Measurements from ENCODE around the gene KDM3A.
"Not testable (repeated sequence)": the region's sequence is repeated elsewhere in the genome, so short reads cannot be mapped to it uniquely, and the experiment has no call there.

Gene KDM3A

DNA sequence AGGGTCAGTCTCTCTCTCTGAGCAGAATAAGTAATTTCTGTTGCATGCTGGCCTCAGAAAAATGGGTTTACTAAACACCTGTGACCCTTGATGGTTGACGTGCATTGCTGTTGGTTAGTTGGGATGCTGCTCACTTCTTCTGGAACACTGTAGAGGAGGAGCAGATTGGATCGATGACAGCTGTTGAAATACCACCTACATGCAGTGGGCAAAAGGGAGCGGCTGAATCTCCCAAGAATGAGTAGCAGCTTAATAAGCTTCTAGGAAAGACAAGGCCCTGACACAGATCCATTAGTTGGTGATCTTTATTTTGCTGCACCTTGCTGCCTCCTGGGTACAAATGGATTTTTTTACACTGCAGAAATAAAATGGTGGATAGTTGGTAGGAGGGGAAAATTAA, 43.2 kb downstream of the KDM3A start:
- no peak for FAIRE-seq

DNA sequence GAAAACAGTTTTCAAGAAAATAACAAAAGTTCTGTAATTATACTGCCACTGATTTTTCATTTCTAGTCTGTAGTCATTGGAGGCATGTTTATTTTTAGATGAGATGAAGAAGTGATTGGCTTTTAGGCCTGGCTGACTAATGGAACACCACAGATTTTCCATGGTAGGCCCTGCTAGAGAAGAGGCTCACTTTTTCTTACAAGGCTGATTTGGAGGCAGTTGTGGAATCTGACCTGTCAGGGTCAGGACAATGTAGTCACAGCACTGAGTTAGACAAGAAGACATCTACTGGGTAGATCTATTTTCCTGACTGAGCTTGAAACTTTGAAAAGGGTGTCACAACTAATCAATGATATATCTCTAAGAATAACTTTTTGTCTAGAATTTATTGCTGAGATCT, 43.9 kb downstream of the KDM3A start:
- no peak for FAIRE-seq

DNA sequence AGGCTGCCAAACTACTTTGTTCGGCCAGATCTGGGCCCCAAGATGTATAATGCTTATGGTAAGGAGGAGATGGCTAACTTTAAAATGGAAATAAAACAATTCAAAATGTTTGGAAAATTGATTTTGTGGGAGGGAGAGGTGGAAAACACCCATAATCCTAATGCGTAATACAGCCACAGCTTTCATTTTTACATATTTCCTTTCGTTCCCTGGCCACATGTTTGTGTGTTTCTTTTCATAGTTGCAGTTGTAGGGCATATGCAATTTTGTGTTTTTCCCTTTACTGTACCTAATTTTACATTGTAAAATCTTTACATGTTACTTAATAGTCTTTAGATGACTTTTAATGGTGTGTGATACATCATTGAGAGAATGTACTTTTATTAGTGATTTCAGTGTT, 44.6 kb downstream of the KDM3A start:
- FAIRE-seq, result no peak

DNA sequence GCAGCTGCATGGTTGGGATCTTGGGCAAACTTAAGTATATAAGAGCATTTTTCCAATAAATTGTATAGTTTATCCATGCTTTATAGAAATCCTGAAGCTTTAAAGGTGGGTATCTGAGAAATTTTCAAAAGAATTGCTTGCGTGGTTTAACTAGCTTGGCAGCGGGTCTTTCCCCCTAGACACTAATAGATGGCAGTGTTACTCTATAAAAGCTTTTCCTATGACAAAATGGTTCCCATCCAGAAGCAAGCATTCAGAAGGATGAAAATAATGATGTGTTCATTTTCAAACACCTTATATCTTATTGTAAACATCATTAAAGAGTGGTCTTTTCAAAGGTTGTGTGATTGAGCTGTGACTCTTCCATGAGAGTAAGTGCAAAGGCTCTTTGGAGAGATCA, 45.9 kb downstream of the KDM3A start:
- FAIRE-seq, result no peak

DNA sequence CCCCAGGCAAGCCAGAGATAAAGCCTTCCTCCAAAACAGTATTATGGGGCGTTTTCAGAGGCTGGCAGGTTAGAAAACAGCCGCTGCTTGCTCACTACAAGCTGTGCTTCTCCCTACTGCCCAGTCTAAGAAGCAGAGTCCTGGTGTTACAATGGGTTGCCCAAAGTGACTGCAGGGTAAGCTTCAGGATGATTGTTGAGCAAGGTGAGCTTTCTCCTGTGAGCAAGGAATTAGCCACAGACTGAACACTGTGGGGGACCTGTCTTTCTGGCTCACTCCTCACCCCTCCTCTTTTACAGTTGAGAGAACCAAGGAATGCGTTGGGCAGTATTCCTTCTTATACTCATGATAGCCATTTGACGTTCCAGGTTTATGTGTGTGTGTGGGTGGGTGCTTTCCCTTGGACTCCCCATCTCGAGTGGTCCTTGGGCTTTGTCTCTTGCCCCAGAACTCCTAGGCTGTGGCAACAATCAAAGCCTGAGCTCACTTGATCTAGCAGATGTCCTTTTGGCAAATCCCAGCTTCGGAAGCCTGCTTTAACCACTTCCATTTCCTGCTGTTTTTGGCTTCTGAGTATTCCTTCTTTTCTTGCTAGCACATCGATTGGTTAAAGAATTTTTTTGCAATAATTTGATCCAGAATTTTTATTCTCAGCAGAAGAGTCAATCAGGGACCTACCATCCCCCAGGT, 47.5 kb downstream of the KDM3A start:
- no peak for FAIRE-seq

DNA sequence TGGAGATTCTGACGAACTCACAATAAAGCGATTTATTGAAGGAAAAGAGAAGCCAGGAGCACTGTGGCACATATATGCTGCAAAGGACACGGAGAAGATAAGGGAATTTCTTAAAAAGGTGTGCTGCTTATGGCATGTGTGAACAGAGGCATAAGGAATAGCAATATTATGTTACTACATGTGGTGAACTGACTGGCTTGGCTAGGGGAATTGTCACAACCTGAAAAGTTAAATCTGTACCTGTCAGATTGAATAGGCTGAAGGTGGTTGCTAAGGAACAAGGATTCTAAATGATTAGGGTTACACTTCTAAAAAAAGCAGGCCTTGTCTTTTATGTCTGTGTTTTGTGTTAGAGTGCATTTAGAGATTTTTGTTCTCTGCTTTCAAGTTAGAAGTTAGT, 48.4 kb downstream of the KDM3A start:
- no peak for FAIRE-seq

DNA sequence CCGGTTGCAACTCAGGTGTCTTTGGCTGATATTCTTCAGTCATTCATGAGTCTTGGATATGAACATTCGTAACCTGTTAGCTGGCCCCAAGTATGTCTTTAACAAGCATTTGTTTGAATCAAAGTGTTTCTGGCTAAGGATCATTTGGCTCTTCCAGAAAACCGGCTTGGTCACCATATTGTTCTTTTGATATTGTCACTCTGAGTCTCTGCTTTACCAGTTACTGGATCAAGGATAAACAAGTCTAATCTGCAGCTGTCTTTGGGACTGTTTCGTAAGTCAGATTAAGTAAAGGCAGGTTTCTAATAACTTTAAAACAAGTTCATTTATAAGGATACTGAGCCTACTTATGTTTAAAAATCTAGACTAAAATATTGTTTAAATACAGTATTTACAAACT, 49.1 kb downstream of the KDM3A start:
- no peak for FAIRE-seq

DNA sequence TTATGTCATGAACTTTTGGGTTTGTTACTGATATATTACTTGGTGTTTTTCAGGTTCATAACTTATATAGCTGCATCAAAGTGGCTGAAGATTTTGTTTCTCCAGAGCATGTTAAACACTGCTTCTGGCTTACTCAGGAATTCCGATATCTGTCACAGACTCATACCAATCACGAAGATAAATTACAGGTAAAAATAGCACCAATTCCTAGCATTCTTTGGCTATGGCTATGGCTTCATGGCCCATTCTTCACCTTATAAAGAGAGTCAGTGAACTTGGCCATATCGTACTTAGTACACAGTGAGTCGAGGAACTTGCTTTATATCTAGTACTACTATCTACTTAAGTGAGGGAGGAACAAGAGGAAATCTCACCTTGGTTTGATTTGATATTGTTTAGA, 49.9 kb downstream of the KDM3A start:
- FAIRE-seq, result no peak

DNA sequence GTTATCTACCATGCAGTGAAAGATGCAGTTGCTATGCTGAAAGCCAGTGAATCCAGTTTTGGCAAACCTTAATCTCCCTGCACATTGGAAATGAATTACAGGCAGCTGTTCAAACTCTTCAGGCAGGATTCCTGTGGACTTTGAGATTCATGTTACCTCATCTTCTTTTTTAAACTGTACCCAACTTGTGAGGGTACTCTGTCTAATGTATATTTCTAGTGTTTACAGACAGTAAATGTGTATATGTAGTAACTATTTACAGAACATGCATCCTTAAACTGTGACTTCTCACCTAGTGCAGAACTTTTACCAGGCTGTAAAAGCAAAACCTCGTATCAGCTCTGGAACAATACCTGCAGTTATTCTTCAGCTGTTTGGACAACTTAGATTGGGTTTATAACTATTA, 50.9 kb downstream of the KDM3A start:
- FAIRE-seq, result no peak

DNA sequence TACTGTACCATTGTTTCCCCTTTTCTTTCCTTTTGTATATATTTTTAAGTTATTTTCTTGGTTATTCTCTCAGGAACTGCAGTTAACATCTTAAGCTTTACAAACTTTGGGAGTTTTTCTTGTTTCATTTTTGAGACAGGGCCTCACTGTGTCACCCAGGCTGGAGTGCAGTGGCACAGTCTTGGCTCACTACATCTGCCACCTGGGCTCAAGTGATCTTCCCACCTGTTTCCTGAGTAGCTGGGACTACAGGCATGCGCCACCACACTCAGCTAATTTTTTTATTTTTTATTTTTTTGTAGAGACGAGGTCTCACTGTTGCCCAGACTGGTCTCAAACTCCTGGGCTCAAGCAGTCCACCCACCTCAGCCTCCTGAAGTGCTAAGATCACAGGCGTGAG, 55.2 kb downstream of the KDM3A start:
- not testable (repeated sequence) for FAIRE-seq

DNA sequence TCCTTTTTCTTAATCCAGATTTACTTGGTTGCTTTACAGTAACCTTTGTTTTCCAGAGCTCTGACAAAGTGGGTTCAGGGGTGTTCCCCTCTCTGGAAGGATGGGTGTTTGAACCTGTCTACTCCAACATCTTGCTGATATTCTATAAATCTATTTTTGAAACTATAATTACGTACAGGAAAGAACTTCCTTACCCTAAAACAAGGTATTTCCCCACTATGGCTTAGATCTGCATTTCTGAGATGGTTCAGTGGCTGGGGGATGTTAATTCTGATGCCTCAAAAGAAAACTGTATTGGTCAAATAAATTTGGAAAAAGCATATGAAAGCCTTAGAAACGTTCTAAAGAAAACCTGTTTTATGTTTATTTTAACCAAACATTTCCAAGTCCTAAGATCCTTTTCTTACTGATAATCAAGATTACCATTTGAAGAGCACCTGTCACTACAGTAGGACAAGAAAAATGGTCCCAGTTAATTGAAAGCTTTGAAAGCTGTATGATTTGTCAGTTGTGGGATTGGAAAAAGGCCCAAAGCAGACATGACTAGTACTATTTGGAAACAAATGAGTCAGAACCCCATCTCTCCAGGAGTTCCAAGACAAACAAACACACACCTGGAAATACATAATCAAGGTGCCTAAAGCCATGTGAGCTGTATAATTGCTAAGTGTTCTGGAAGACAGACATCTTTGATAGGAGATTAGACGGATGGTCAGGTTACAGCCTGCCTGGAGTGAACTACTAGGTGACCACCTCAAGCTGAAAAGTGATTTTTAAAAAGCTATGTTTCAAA, 57.5 kb downstream of the KDM3A start:
- no peak for FAIRE-seq

DNA sequence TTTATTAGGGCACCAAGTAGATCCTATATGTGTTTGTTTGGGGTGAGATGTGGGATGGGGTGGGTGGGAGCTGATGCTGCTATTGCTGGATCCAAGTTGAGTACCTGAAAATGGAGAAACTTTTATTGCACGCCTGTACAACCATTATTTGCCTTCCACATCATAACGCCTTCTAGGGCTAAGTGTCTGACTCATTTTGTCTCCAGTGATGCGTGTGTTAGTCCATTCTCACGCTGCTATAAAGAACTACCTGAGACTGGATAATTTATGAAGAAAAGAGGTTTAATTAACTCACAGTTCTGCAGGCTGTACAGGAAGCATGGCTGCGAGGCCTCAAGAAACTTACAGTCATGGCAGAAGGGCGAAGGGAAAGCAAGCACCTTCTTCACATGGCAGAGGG, 58.2 kb downstream of the KDM3A start:
- FAIRE-seq, result no peak

DNA sequence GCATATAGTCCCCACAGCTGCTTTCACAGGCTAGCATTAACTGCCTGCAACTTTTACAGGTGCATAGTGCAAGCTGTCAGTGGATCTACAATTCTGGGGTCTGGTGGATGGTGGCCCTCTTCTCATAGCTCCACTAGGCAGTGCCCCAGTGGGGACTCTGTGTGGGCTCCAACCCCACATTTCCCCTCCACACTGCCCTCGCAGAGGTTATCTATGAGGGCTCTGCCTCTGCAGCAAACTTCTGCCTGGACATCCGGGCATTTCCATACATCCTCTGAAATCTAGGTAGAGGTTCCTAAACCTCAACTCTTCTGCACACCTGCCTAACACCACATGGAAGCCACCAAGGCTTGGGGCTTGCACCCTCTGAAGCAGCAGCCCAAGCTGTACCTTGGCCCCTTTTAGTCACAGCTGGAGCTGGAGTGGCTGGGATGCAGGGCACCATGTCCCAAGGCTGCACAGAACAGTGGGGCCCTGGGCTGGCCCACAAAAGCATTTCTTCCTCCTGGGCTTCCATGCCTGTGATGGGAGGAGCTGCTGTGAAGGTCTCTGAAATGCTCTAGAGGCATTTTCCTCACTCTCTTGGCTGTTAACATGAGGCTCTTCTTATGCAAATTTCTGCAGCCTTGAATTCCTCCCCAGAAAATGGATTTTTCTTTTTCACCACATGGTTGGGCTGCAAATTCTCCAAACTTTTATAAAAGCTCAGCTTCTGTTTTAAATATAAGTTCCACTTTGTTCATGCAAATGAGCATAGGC, 59.3 kb downstream of the KDM3A start:
- no peak for FAIRE-seq

DNA sequence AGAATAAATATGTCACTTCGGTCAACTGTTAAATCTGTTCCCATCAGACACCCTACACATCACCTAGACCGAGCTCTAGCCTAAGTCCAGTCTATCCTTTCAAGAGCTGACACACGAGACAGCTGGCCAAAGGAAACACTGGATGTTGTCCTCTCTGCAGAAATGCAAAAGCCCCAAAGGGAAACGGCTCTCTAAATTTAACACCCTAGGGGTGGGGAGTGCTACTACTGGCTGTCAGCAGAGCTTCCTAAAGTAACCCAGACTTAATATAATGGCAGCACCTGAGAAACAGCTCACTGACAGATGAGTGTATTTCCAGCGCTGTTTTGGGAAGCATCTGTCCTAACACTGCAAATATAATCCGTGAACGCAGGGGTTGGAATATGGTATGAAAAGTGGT, 66.4 kb downstream of the KDM3A start:
- no peak for FAIRE-seq

DNA sequence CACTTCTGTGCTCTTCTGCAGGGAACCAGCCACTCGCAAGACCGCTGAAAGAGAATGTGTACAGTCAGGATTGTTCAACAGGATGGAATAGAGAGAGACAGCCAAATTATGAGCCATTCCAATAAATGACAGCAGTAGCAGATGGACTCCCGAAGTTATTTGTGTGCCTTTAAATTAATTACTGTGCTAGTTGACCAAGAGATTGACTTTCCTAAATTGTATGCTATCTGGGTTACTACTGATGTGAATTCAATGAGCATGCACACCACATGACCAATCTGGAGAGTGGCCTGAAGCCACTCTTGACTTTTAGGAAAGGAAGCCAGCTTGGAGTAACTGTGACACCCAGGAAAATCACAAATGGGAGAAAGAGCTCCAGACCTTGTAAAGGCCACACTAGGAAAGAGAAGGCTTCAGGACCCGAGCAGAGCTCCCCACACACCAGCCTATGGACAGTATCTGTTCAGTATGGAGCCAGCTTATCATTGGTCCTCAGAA, 69.3 kb downstream of the KDM3A start:
- FAIRE-seq, result no peak

DNA sequence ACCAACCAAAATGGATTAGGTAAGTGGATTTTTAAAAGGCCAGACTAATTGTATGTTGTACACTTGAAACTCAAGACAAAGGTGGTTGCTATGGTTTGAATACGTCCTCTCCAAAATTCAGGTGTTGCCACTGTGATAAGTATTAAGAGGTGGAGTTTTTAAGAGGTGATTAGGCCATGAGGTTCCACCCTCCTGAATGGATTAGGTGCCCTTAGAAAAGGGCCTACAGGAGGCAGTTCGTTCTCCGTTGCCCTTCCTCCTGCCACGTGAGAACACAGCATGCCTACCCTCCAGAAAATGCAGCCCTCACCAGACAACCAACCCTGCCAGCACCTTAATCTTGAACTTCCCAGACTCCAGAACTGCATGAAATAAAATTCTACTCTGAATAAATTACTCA, 70.9 kb downstream of the KDM3A start:
- FAIRE-seq, result no peak

DNA sequence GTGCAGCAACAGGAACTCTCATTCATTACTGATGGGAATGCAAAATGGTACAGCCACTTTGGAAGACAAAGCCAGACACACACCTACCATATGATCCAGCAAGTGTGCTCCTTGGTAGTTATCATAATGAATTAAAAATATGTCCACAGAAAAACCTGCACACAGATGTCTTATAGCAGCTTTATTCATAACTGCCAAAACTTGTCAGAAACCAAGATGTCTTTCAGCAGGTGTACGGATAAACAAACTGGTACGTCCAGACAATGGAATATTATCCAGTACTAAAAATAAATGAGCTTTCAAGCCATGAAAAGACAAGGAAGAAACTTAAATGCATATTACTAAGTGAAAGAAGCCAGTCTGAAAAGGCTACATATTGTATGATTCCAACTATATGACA, 71.7 kb downstream of the KDM3A start:
- no peak for FAIRE-seq

DNA sequence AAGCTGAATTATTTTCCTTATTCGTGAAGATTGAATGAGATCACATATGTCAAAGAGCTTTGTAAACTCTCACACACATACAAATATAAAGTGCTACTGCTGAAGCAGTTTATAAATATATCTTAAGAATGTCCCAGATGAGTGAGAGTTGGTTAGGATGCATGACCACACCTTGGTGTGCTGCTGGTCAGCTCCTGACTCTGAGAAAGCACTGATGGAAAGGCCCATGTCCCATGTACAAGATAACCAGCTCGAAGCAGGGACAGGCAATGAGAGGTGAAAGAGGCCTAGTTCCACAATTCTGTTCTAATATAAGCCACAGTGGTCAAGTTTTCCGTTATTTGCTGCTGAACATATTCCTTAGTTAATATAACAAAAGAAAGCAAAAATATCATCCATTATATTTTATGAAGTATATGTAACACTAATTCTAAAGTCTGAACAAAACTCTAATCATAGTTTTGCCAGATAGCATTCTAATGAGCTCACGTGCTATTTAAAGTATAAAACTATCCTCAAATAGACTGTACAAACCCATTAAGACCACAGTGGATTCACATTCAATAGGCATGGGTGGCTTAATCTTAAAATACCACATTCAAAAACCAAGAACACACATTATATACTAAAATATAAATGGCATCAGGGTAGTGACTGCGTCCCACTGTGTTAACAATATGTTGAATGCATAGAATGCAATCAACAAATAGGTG, 72.9 kb downstream of the KDM3A start:
- FAIRE-seq, result no peak

DNA sequence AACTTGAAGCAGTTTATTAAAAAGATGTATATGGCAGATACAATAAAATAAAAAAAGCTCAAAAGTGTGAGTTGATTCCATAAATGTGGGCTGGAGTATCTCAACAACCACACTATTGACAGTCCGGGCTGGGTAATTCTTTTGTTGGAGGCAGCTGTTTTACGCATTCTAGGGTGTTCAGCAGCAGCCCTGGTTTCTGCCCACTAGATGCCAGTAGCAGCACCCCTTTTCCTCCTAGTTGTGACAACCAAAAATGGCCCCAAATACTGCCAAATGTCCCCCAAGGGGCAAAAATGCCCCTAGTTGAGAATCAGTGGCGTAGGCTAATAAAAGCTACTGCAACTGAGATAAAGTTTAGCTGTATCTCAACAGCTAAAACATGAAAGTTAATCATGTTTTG, 77.3 kb downstream of the KDM3A start:
- FAIRE-seq, result no peak

DNA sequence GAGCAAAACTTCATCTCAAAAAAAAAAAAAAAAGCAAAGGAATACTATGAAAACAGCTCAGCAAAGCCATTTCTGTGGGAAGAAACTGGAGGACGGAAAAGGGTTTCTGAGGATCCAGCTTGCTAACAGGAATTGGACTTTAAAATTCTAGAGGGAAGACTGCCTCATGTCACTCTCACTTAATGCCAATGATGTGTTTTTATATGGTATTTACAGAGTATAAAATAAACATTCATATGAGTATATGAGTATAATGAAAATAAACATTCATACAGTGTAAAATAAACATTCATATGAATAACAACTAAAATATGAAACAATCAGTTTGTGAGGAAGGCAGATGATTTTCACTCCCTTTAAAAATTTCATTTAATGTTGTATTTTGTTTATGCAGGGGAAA, 78.2 kb downstream of the KDM3A start:
- FAIRE-seq, result no peak

DNA sequence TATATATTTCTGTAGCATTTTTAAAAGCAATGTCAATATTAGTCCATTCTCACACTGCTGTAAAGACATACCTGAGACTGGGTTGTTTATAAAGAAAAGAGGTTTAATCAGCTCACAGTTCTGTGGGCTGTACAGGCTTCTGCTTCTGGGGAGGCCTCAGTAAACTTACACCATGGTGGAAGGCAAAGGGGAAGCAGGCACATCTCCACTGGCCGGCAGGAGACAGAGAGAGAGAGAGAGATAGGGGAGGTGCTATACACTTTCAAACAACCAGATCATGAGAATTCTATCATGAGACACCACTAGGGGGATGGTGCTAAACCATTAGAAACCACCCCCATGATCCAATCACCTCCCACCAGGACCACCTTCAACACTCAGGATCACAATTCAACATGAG, 79.0 kb downstream of the KDM3A start:
- no peak for FAIRE-seq

DNA sequence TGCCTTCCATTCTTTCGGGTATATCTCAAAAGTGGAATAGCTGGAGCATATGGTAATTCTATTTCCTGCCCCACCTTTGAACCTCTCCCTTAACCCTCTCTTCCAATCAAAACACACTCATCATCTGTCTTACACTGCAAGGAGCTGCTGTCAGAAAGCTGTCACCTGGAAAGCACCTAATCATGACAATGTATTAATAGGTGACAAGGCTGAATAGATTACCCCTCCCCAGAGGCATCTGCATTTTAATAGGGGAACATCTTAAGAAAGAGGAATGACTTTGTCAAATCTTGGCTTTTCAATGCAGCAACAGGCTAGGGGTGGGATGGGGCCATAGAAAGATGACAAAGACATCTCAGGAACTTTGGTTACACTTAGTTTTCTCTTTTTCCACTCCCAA, 80.8 kb downstream of the KDM3A start:
- FAIRE-seq, result no peak

DNA sequence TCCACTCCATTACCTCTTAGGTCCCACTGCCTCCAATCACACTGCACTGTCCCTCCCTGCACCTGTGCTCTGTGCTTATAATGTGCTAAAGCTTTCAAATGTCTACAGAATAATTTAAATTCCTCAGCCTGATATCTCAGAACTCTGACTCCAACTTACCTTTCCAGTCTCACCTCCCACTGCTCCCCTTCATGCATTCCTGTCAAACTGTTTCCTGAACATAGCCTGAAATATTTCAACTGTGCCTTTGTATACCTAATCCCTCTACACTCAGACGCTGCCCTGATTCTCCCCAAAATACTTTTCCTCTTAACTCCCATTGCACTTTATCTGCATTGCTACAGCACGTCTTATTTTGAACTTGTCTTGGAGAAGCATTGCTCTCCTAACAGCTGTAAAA, 81.5 kb downstream of the KDM3A start:
- FAIRE-seq, result no peak
